Epithelial cell of proximal tubule (primary cell): ENCODE data around the gene RUSC2. TPM values are rescaled to one million over a fixed set of nuclear protein-coding genes. Genes with fewer than 3 reads are reported as not detected.
"Not testable (repeated sequence)": the region's sequence is repeated elsewhere in the genome, so short reads cannot be mapped to it uniquely, and the experiment has no call there.

Source experiments
- DNase-seq: peaks from one replicate; pipeline ENCODE4 v3.0.0-alpha.2; 2011; ENCODE audit warnings: low read depth
- H3K4me3 ChIP-seq: 2 replicates; pipeline ENCODE4 v1.5.1; 2011; ENCODE audit warnings: low read depth, mild to moderate bottlenecking, low read length
- CTCF ChIP-seq: conservative IDR thresholded peaks from 2 replicates; pipeline ENCODE4 v1.5.1; 2012; ENCODE audit warnings: low read depth, mild to moderate bottlenecking, low read length
- total RNA-seq: library from RNA; depleted of rRNA; stranded (reverse); fragments of >200 nt; gene quantifications from 2 replicates; pipeline ENCODE4 v1.2.3, GENCODE V29; 2015

Gene RUSC2
- total RNA-seq, 1 donor from 2014 or later, result 21.7 TPM

GRCh38 chr9:35529161-35529823 is 39.4 kb downstream of the RUSC2 start:
- DNase-seq, result no peak
- TF ChIP-seq CTCF, result no peak
- no peak overlapping the region for H3K4me3 ChIP-seq

GRCh38 chr9:35533398-35533797 is 43.5 kb downstream of the RUSC2 start:
- TF ChIP-seq CTCF, result no peak
- no peak for DNase-seq

GRCh38 chr9:35534921-35535320 is 45.0 kb downstream of the RUSC2 start:
- DNase-seq, H3K4me3 ChIP-seq: not testable (repeated sequence)

More at GRCh38 chr9:35533398-35533797, 43.5 kb downstream of the RUSC2 start:
- no peak overlapping the region for H3K4me3 ChIP-seq

GRCh38 chr9:35537913-35538312 is 48.0 kb downstream of the RUSC2 start:
- no peak for TF ChIP-seq CTCF
- DNase-seq, result no peak
- no peak overlapping the region for H3K4me3 ChIP-seq

GRCh38 chr9:35538361-35539234 is 48.7 kb downstream of the RUSC2 start:
- H3K4me3 ChIP-seq, result peak overlapping the region; percentile 43
- no peak for TF ChIP-seq CTCF
- no peak for DNase-seq

Other genes starting within 250 kb of the RUSC2 start
- 23.5 and 24.0 TPM in 2 replicates for gene TESK1, start 115.2 kb downstream of the RUSC2 start, total RNA-seq
- 0.51 and 1.2 TPM in 2 replicates for gene CD72, start 128.3 kb downstream of the RUSC2 start, total RNA-seq
- gene SIT1, start 160.8 kb downstream of the RUSC2 start, total RNA-seq, result not detected in 2 replicates
- 3,154 and 10,636 TPM in 2 replicates for gene RMRP, start 167.9 kb downstream of the RUSC2 start, total RNA-seq
- 19.0 and 35.4 TPM in 2 replicates for gene CCDC107, start 168.2 kb downstream of the RUSC2 start, total RNA-seq
- gene ARHGEF39, start 175.1 kb downstream of the RUSC2 start, total RNA-seq, result 11.9 and 17.5 TPM in 2 replicates
- 0.43 TPM in 1 of 2 replicates, not detected in the other for gene CA9, start 183.8 kb downstream of the RUSC2 start, total RNA-seq
- gene TPM2, start 199.8 kb downstream of the RUSC2 start, total RNA-seq, result 265 and 267 TPM in 2 replicates
- gene TLN1, start 242.1 kb downstream of the RUSC2 start, total RNA-seq, result 114 and 177 TPM in 2 replicates
- 49.9 and 66.4 TPM in 2 replicates for gene CREB3, start 242.6 kb downstream of the RUSC2 start, total RNA-seq